ENCODE results near the gene MAP1LC3A. TPM values are rescaled to one million over a fixed set of nuclear protein-coding genes. Genes with fewer than 3 reads are reported as not detected.

Gene MAP1LC3A
- total RNA-seq, 3 donors from 2014 or later, result 0.55 to 1.3 (median 1.2) TPM

DNA sequence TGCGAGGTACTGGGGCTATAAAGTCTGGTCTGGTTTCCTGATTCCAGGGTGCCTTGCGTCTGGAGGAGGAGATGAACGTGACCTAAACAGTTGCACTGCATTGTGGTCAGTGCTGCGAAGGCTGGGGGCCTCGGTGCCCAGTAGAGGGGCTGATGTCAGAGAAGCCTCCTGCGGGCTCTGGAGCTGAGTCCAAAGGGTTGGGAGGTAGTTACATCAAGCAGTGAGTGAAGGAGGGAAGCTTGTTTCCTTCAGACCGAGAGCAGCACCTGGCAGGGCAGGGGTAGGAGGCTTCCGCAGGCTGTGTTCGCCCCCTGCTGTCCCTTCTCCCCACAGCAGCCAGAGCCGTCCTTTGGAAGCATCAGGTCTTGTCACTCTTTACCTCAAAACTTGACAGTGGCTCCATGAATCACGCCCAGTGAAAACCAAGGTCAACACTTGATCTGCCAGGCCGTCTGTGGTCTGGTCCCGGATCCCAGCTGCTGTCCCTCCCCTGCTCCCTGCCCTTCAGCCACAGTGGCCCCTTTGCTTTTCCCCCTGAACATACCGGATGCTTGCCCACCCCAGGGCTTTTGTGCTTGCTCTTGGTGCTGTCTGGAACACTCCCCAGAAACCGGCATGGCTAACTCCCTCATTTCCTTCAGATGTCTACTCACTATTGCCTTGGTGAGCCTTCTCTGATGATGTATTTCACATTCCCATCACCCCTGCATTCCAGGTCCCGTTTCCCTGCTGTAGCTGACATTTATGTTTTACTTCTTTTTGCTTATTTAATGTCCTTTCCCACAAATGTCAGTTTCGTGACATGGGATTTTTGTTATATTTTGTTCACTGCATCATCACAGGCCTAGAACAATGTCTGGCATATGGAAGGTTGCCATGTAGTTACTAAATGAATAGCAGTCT is 35.3 kb upstream of the MAP1LC3A start:
- Mint-ChIP-seq H3K9me3 (no peaks in the 10 kb centered on the region), H3K27me3 (ENCODE audit: low read depth) (no peaks in the 10 kb centered on the region), H3K36me3 (ENCODE audit: insufficient read depth) (peaks cover 18% of the 10 kb centered on the region), H3K4me1 (ENCODE audit: low read depth) (peaks cover 38% of the 10 kb centered on the region), H3K4me3 (no peak overlapping the region)
- ATAC-seq (peak; percentile 69 to 72), DNase-seq (peak; percentile 50)

DNA sequence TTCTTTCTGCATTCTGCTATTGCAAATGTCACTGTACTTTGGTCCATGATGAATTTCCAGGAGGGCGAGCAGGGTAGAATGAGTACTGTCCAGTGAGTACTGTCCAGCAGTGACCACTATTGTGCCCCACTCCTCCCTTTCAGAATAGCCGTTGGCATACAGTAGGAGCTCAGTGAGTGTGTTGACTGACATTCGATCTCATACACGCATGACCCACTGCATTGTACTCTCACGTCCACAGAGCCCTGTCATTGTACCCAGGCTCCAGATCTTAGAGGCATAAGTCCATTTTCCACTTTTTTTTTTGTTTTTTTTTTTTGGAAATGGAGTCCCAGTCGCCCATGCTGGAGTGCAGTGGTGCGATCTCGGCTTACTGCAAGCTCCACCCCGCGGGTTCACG is 34.1 kb upstream of the MAP1LC3A start:
- Mint-ChIP-seq H3K4me3 (no peak overlapping the region), H3K27me3 (ENCODE audit: low read depth) (no peaks in the 10 kb centered on the region), H3K4me1 (ENCODE audit: low read depth) (peaks cover 32% of the 10 kb centered on the region), H3K36me3 (ENCODE audit: insufficient read depth) (peaks cover 18% of the 10 kb centered on the region), H3K9me3 (no peaks in the 10 kb centered on the region)
- ATAC-seq (no peak), DNase-seq (no peak)

- Mint-ChIP-seq H3K36me3 (ENCODE audit: insufficient read depth) (peaks cover 18% of the 10 kb centered on the region), H3K27me3 (ENCODE audit: low read depth) (no peaks in the 10 kb centered on the region), H3K4me1 (ENCODE audit: low read depth) (peaks cover 24% of the 10 kb centered on the region), H3K9me3 (no peaks in the 10 kb centered on the region), H3K4me3 (no peak overlapping the region)
- DNase-seq (no peak), ATAC-seq (no peak)
These were observed 33.2 kb upstream of the MAP1LC3A start for GRCh38 chr20:34525342-34525708.

- no peaks in the 10 kb centered on the region for H3K27me3 Mint-ChIP-seq (ENCODE audit: low read depth)
- DNase-seq, result no peak
- H3K36me3 Mint-ChIP-seq (ENCODE audit: insufficient read depth), result peaks cover 21% of the 10 kb centered on the region
- H3K4me1 Mint-ChIP-seq (ENCODE audit: low read depth), result peaks cover 26% of the 10 kb centered on the region
- ATAC-seq, result no peak
- no peaks in the 10 kb centered on the region for H3K9me3 Mint-ChIP-seq
- H3K4me3 Mint-ChIP-seq, result no peak overlapping the region
These were observed 32.7 kb upstream of the MAP1LC3A start for GRCh38 chr20:34525709-34526416.

DNA sequence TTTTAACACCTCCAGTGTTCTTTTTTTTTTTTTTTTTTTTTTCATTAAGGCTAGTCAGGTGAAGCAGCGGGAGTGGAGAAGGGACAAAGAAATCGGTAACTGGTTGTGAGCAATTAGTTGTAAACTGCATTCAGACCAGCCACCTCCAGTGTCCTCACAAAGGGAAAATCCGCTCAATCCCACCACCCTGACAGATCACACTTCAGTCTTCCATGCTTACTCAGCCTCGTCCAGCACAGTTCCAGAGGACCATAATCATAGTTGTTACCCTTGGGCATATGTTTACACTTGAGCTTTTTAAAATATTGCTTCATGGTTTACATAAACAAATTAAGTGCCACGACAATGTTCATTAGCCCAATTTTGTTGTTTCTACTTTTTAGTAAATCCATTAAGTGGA is 32.1 kb upstream of the MAP1LC3A start:
- DNase-seq (no peak), ATAC-seq (no peak)
- Mint-ChIP-seq H3K27me3 (ENCODE audit: low read depth) (no peaks in the 10 kb centered on the region), H3K9me3 (no peaks in the 10 kb centered on the region), H3K36me3 (ENCODE audit: insufficient read depth) (peaks cover 23% of the 10 kb centered on the region), H3K4me3 (no peak overlapping the region), H3K4me1 (ENCODE audit: low read depth) (peaks cover 26% of the 10 kb centered on the region)

GRCh38 chr20:34527016-34527415 is 31.5 kb upstream of the MAP1LC3A start:
- Mint-ChIP-seq H3K4me3 (no peak overlapping the region), H3K4me1 (ENCODE audit: low read depth) (peaks cover 24% of the 10 kb centered on the region), H3K36me3 (ENCODE audit: insufficient read depth) (peaks cover 25% of the 10 kb centered on the region), H3K9me3 (no peaks in the 10 kb centered on the region), H3K27me3 (ENCODE audit: low read depth) (no peaks in the 10 kb centered on the region)
- no peak for DNase-seq
- ATAC-seq, result no peak

GRCh38 chr20:34528921-34529297 is 29.6 kb upstream of the MAP1LC3A start:
- Mint-ChIP-seq H3K27me3 (ENCODE audit: low read depth) (no peaks in the 10 kb centered on the region), H3K36me3 (ENCODE audit: insufficient read depth) (peaks cover 20% of the 10 kb centered on the region), H3K4me1 (ENCODE audit: low read depth) (peaks cover 8% of the 10 kb centered on the region), H3K4me3 (no peak overlapping the region), H3K9me3 (no peaks in the 10 kb centered on the region)
- no peak for ATAC-seq
- no peak for DNase-seq

DNA sequence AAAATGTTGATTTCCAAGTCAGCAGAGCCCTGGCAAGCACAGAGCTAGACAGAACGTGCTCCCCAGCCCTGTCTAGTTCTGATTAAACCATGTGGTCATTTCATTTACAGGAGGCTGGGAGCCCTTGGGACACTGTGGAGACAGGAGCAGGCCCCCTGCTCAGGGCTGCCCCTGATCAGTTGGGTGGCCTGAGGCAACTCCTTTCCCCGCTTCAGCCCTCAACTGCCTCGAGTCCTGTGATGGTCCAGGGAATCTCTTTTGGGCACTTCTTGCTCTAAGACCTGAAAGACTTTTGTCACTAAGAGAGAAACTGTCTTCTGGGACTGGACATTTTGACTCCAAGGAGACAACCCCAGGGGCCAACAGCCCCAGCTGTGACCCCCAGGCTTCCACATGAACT is 28.8 kb upstream of the MAP1LC3A start:
- Mint-ChIP-seq H3K27me3 (ENCODE audit: low read depth) (no peaks in the 10 kb centered on the region), H3K9me3 (no peaks in the 10 kb centered on the region), H3K4me1 (ENCODE audit: low read depth) (peaks cover 8% of the 10 kb centered on the region), H3K36me3 (ENCODE audit: insufficient read depth) (peaks cover 23% of the 10 kb centered on the region), H3K4me3 (no peak overlapping the region)
- ATAC-seq, result no peak
- DNase-seq, result no peak

GRCh38 chr20:34530342-34530741 is 28.2 kb upstream of the MAP1LC3A start:
- Mint-ChIP-seq H3K4me1 (ENCODE audit: low read depth) (peaks cover 8% of the 10 kb centered on the region), H3K9me3 (no peaks in the 10 kb centered on the region), H3K36me3 (ENCODE audit: insufficient read depth) (peaks cover 21% of the 10 kb centered on the region), H3K27me3 (ENCODE audit: low read depth) (no peaks in the 10 kb centered on the region), H3K4me3 (no peak overlapping the region)
- ATAC-seq (no peak), DNase-seq (no peak)

DNA sequence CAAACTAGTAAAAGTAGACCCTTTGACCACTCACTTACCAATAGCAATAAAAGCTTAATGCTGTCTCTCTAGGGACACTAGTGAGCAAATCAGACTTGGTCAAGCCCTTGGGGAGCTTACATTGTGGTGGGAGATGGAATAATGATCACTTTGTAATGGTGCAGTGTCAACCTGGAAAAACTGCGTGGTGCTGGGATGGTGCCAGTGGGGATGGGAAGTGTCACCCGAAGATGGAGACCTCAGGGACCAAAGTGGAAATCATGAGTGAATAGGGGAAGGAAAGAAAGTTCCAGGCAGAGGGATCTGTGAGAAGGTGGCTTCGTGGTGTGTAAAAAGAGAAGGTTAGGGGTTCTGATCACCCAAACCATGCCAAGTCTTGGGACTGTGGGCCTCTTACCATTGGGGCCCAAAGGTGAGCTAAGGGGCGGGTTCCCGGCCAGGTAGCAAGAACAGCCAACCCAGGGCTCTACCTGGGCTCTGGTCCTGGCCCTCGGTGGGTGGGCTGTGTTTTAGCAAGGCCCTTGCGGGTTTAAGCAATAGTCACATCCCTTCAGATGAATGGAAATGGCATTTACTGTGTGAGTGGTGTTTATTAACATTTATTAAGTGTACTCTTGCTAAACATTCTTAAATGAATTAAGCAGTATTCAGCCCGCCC is 26.8 kb upstream of the MAP1LC3A start:
- Mint-ChIP-seq H3K9me3 (no peaks in the 10 kb centered on the region), H3K36me3 (ENCODE audit: insufficient read depth) (peaks cover 20% of the 10 kb centered on the region), H3K27me3 (ENCODE audit: low read depth) (no peaks in the 10 kb centered on the region), H3K4me3 (no peak overlapping the region), H3K4me1 (ENCODE audit: low read depth) (peaks cover 6% of the 10 kb centered on the region)
- no peak for ATAC-seq
- no peak for DNase-seq

DNA sequence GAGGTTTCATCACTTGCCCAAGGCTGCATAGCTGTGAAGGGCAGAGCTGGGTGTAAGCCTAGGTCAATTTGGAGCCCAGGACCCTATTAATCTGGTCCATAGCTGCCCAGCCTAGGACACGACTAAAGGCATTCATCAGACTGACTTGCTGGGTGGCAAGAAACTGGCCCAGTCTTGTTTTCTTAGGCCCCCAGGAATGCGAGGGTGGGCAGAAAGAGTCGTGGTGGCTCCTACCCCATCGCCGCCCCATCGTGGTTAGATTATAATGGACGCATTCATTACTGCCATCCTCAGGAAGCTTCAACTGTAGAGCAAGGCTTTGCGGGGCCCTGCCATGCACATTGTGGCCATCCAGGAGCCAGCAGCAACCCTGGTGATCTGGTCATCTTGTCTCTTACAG is 26.2 kb upstream of the MAP1LC3A start:
- no peak overlapping the region for H3K4me3 Mint-ChIP-seq
- ATAC-seq (no peak), DNase-seq (no peak)
- H3K4me1 Mint-ChIP-seq (ENCODE audit: low read depth), result peaks cover 6% of the 10 kb centered on the region
- no peaks in the 10 kb centered on the region for H3K9me3 Mint-ChIP-seq
- no peaks in the 10 kb centered on the region for H3K27me3 Mint-ChIP-seq (ENCODE audit: low read depth)
- H3K36me3 Mint-ChIP-seq (ENCODE audit: insufficient read depth), result peaks cover 21% of the 10 kb centered on the region

DNA sequence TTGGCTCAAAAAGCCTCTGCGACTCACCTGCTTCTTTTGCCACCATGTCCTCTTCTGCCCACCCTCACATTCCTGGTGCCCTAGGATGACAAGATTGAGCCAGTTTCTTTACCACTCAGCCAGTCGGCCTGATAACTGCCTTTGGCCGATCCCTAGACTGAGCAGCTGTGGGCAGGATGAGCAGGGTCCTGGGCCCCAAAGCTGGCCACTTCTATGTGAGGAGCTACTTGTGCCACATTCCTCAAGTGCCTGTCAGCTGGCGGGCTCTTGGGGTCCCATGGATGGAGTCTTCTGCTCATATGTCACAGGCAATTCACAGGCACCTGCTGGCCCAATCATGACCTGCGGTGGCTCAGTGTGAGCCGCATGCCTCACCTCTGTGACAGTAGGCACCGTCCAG is 25.8 kb upstream of the MAP1LC3A start:
- Mint-ChIP-seq H3K4me3 (no peak overlapping the region), H3K9me3 (no peaks in the 10 kb centered on the region), H3K36me3 (ENCODE audit: insufficient read depth) (peaks cover 22% of the 10 kb centered on the region), H3K4me1 (ENCODE audit: low read depth) (peaks cover 6% of the 10 kb centered on the region), H3K27me3 (ENCODE audit: low read depth) (no peaks in the 10 kb centered on the region)
- ATAC-seq, result no peak
- no peak for DNase-seq

- H3K27me3 Mint-ChIP-seq (ENCODE audit: low read depth), result no peaks in the 10 kb centered on the region
- ATAC-seq (no peak), DNase-seq (no peak)
- H3K4me3 Mint-ChIP-seq, result no peak overlapping the region
- no peaks in the 10 kb centered on the region for H3K9me3 Mint-ChIP-seq
- H3K36me3 Mint-ChIP-seq (ENCODE audit: insufficient read depth), result peaks cover 22% of the 10 kb centered on the region
- H3K4me1 Mint-ChIP-seq (ENCODE audit: low read depth), result peaks cover 7% of the 10 kb centered on the region
These were observed 23.9 kb upstream of the MAP1LC3A start for GRCh38 chr20:34534391-34535165.

DNA sequence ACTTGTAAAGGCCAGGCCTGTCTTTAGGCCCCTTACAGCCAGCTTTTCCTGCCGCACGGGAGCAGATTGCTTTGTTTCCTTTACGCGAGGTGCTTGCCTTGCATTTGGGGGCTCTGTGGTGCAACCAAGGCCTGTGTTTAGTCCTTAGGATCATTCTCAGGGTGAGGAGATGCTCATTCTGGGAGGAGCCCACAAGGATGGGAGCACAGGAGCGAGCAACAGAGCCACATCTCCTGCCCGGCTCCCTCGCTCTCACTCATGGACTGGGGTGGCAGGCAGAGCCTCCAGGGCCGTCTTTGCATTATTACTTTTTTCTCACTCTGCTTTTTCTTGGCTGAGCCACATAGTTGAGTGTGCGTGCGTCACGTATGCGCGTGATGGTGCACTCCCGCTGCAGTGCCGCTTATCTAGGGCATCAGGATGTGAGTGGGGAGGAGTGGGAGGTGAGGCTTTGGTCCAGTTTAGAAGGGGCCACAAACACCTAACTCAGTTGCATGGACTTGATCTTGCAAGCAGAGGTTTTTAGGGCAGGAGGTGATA is 23.1 kb upstream of the MAP1LC3A start:
- Mint-ChIP-seq H3K4me1 (ENCODE audit: low read depth) (peaks cover 9% of the 10 kb centered on the region), H3K27me3 (ENCODE audit: low read depth) (no peaks in the 10 kb centered on the region), H3K4me3 (no peak overlapping the region), H3K9me3 (no peaks in the 10 kb centered on the region), H3K36me3 (ENCODE audit: insufficient read depth) (peaks cover 24% of the 10 kb centered on the region)
- ATAC-seq (no peak), DNase-seq (no peak)
